SJSA1 (cell line): ENCODE data around the gene ALPG. TPM values are rescaled to one million over a fixed set of nuclear protein-coding genes. Genes with fewer than 3 reads are reported as not detected.
A peak's percentile ranks its signal among the peaks of the same experiment; 100 is the strongest.
"Not testable (repeated sequence)": the region's sequence is repeated elsewhere in the genome, so short reads cannot be mapped to it uniquely, and the experiment has no call there.

Source experiments
- DNase-seq, 2 experiments: peaks; one replicate each; pipeline ENCODE4 v3.0.0-alpha.2; 2015 to 2020; ENCODE audit warnings: low spot score in 2 of 2, low read depth in 1 of 2
- H3K27ac ChIP-seq: fragments of 250-450 bp; sonication (Bioruptor Pico); 2 replicates; pipeline ENCODE4 v1.5.1; 2020; ENCODE audit warnings: mild to moderate bottlenecking, moderate library complexity
- H3K27me3 ChIP-seq: fragments of 250-450 bp; sonication (Bioruptor Pico); replicated peaks from 2 replicates; pipeline ENCODE4 v1.5.1; 2020; ENCODE audit warnings: mild to moderate bottlenecking, moderate library complexity
- H3K36me3 ChIP-seq: fragments of 250-450 bp; sonication (Bioruptor Pico); 2 replicates; pipeline ENCODE4 v1.5.1; 2020; ENCODE audit warnings: mild to moderate bottlenecking
- H3K4me1 ChIP-seq: fragments of 250-450 bp; sonication (Bioruptor Pico); replicated peaks from 2 replicates; pipeline ENCODE4 v1.6.1; 2021; ENCODE audit warnings: mild to moderate bottlenecking
- H3K4me3 ChIP-seq: fragments of 250-450 bp; sonication (Bioruptor Pico); 2 replicates; pipeline ENCODE4 v1.5.1; 2020; ENCODE audit warnings: mild to moderate bottlenecking
- H3K9me3 ChIP-seq: fragments of 250-450 bp; sonication (Bioruptor Pico); replicated peaks from 2 replicates; pipeline ENCODE4 v1.5.1; 2020; ENCODE audit warnings: mild to moderate bottlenecking
- total RNA-seq: library from RNA; depleted of rRNA; stranded (reverse); fragments of >200 nt; shearing (Covaris generic); gene quantifications from 2 replicates; pipeline ENCODE4 v1.2.3, GENCODE V29; 2014

The ALPG gene
- total RNA-seq, 1 experiment from 2014 or later, result 0.03 TPM

GRCh38 chr2:232440220-232441018, 33.8 kb downstream of the ALPG start:
- H3K4me1 ChIP-seq, result peaks cover 21% of the 10 kb centered on the region
- H3K27me3 ChIP-seq, H3K9me3 ChIP-seq, H3K27ac ChIP-seq, H3K36me3 ChIP-seq, H3K4me3 ChIP-seq: not testable (repeated sequence)
- DNase-seq, result peak; percentile 72 to 83

- no peaks in the 10 kb centered on the region for H3K9me3 ChIP-seq
- no peaks in the 10 kb centered on the region; the same call in 1 of the 2 replicates for H3K27me3 ChIP-seq
- H3K4me3 ChIP-seq, result no peak overlapping the region
- no peak overlapping the region for H3K27ac ChIP-seq
- no peaks in the 10 kb centered on the region for H3K36me3 ChIP-seq
- peaks cover 14% of the 10 kb centered on the region for H3K4me1 ChIP-seq
- no peak for DNase-seq
Measured at GRCh38 chr2:232441147-232441651, 34.6 kb downstream of the ALPG start.

- not testable (repeated sequence) for H3K27ac ChIP-seq, H3K4me1 ChIP-seq, H3K4me3 ChIP-seq, DNase-seq, H3K27me3 ChIP-seq, H3K9me3 ChIP-seq, H3K36me3 ChIP-seq
Measured at GRCh38 chr2:232441922-232442321, 35.3 kb downstream of the ALPG start.

GRCh38 chr2:232442431-232442830, 35.8 kb downstream of the ALPG start:
- H3K36me3 ChIP-seq, DNase-seq, H3K4me1 ChIP-seq, H3K9me3 ChIP-seq, H3K27me3 ChIP-seq, H3K4me3 ChIP-seq, H3K27ac ChIP-seq: not testable (repeated sequence)

GRCh38 chr2:232443047-232443446, 36.4 kb downstream of the ALPG start:
- H3K4me1 ChIP-seq, H3K27me3 ChIP-seq, DNase-seq, H3K27ac ChIP-seq, H3K4me3 ChIP-seq, H3K36me3 ChIP-seq, H3K9me3 ChIP-seq: not testable (repeated sequence)

GRCh38 chr2:232443669-232444408, 37.2 kb downstream of the ALPG start:
- not testable (repeated sequence) for H3K4me3 ChIP-seq, H3K36me3 ChIP-seq, DNase-seq, H3K27me3 ChIP-seq, H3K4me1 ChIP-seq, H3K9me3 ChIP-seq, H3K27ac ChIP-seq

GRCh38 chr2:232444409-232445148, 37.9 kb downstream of the ALPG start:
- Histone ChIP-seq H3K4me3 (no peak overlapping the region), H3K36me3 (no peaks in the 10 kb centered on the region), H3K9me3 (no peaks in the 10 kb centered on the region), H3K27me3 (no peaks in the 10 kb centered on the region; the same call in 1 of the 2 replicates), H3K27ac (no peak overlapping the region), H3K4me1 (no peaks in the 10 kb centered on the region)
- DNase-seq, result peak; percentile 53 to 78

- DNase-seq, H3K27me3 ChIP-seq, H3K4me3 ChIP-seq, H3K9me3 ChIP-seq, H3K27ac ChIP-seq, H3K4me1 ChIP-seq, H3K36me3 ChIP-seq: not testable (repeated sequence)
Measured at GRCh38 chr2:232445149-232445885, 38.7 kb downstream of the ALPG start.

GRCh38 chr2:232446266-232446777, 39.7 kb downstream of the ALPG start:
- not testable (repeated sequence) for H3K27me3 ChIP-seq, H3K36me3 ChIP-seq, H3K4me1 ChIP-seq, H3K27ac ChIP-seq, H3K4me3 ChIP-seq, DNase-seq, H3K9me3 ChIP-seq

- Histone ChIP-seq H3K4me3 (no peak overlapping the region), H3K27me3 (peaks cover 9% of the 10 kb centered on the region; the same call in 1 of the 2 replicates), H3K36me3 (no peaks in the 10 kb centered on the region), H3K4me1 (no peaks in the 10 kb centered on the region), H3K27ac (no peak overlapping the region), H3K9me3 (no peaks in the 10 kb centered on the region)
- DNase-seq, result no peak
Measured at GRCh38 chr2:232447091-232447620, 40.5 kb downstream of the ALPG start.

GRCh38 chr2:232447638-232448303, 41.1 kb downstream of the ALPG start:
- H3K27ac ChIP-seq, result no peak overlapping the region
- H3K27me3 ChIP-seq, result peaks cover 9% of the 10 kb centered on the region; the same call in 1 of the 2 replicates
- peak in 1 of 2 experiments; percentile 25 for DNase-seq
- H3K36me3 ChIP-seq, result no peaks in the 10 kb centered on the region
- no peaks in the 10 kb centered on the region for H3K9me3 ChIP-seq
- no peaks in the 10 kb centered on the region for H3K4me1 ChIP-seq
- no peak overlapping the region for H3K4me3 ChIP-seq

- Histone ChIP-seq H3K9me3 (no peaks in the 10 kb centered on the region), H3K27me3 (peaks cover 12% of the 10 kb centered on the region; the same call in 1 of the 2 replicates), H3K4me1 (no peaks in the 10 kb centered on the region), H3K36me3 (no peaks in the 10 kb centered on the region), H3K4me3 (no peak overlapping the region), H3K27ac (no peak overlapping the region)
- DNase-seq, result no peak
Measured at GRCh38 chr2:232448304-232448690, 41.7 kb downstream of the ALPG start.
